Measurements from ENCODE around the gene TIMM21. TPM values are rescaled to one million over a fixed set of nuclear protein-coding genes. Genes with fewer than 3 reads are reported as not detected.

Gene TIMM21
- total RNA-seq, result 100 to 1,000 TPM in 1 of 2 donors, 10 to 100 TPM in 1; 95.3 to 114 TPM
- long read RNA-seq, transcript TIMM21-201 (6 exons, 3,095 nt), result major isoform, 97 of 118 reads
- long read RNA-seq, partial matches to known transcripts, result 9 of 118 reads
- long read RNA-seq, other reads (novel, unspliced or antisense), result 12 of 118 reads

DNA sequence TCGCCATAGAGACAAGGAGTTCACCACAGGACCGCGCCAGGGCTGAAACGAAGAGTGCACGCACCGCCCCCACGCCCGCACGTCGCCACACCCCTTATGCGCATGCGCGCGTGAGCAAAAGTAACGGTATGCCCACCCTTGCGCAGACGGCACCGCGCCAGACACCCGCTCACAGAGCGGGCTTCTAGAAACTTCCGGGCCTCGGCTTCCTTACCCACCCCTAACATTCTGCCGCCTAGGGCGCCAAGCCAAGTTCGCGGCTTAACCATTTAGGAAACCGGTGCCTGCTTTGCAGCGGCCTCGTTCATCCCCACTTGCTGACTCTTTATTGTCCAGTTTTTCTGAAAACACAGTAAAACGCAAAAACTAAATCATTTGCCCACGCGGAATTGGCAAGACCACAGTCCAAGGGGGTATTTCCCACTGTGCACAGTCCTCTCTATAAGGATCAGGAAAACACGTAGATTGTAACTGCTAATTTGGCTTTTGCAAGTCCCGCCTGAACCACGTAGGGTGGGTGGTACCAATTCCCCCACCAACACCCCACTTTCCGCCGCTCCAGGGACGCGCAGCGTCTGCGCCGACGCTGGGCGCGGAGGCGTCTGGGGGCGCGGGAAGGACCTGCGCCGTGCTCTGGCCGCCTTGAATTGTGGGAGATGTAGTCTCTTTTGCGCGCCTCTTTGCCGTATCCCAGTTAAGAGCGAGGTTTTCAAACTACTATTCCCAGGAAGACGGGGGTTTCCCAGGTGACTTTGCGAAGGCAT is at the start of gene TIMM21, which contains the start of gene FBXO15:
TSS of gene TIMM21 (plus strand) at position 745 of the 764 bp plus-strand sequence. CDS start 286 bp downstream, outside the sequence.
TSS of gene FBXO15 (minus strand) at position 56 of the 764 bp plus-strand sequence. CDS start at position 7, 49 bp downstream.
- intact Hi-C loops (cut with DNase I), result no loop called here
- DNase-seq, result peak; percentile 98
- ATAC-seq, result peak; percentile 95 to 98

- DNase-seq (no peak), ATAC-seq (no peak)
- intact Hi-C loops (cut with DNase I), result no loop called here
These were observed 39.9 kb upstream of the TIMM21 start for GRCh38 chr18:74108460-74108859.

GRCh38 chr18:74110149-74110548 is 38.2 kb upstream of the TIMM21 start:
- ATAC-seq, result no peak
- intact Hi-C loops (cut with DNase I), result no loop called here

GRCh38 chr18:74110976-74111375 is 37.3 kb upstream of the TIMM21 start:
- DNase-seq (no peak), ATAC-seq (no peak)
- intact Hi-C loops (cut with DNase I), result no loop called here

More at GRCh38 chr18:74110149-74110548, 38.2 kb upstream of the TIMM21 start:
- DNase-seq, result no peak

DNA sequence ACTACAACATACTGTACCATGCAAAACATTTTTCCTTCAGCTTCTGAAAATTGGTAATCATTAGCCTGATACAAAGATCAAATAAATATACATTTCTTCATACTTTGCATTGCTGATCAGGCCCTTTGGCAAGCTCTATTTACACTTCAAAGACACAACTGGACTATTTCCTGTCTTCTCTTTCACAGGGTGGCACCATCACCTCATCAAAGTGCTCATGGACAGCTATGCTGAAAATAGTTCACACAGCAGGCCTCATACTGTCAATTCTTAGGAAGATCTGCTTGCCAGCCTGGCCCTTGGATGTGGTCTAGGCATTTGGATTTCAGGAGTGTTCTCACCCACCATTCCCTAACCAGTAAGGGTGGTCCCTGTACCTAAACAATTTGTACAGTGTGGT is 34.6 kb upstream of the TIMM21 start:
- DNase-seq, result no peak
- intact Hi-C loops (cut with DNase I), result no loop called here
- no peak for ATAC-seq

DNA sequence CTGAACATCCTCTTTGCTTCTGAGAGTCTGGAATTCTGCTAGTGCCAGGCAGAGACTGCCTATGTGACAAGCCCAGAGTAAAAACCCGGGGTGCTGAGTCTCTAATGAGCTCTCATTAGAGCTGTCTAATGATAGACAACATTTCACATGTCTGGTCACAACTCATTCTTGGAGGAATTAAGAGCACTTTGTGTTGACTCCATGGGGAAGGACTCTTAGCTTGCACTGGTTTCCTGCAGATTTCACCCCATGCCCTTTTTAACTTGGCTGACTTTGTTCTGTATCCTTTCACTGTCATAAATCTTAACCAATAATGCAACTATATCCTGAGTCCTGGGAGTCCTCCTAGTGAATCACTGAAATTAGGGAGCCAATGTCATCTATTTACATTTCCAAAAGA is 34.2 kb upstream of the TIMM21 start:
- intact Hi-C loops (cut with DNase I), result no loop called here
- DNase-seq, result no peak
- ATAC-seq, result no peak

DNA sequence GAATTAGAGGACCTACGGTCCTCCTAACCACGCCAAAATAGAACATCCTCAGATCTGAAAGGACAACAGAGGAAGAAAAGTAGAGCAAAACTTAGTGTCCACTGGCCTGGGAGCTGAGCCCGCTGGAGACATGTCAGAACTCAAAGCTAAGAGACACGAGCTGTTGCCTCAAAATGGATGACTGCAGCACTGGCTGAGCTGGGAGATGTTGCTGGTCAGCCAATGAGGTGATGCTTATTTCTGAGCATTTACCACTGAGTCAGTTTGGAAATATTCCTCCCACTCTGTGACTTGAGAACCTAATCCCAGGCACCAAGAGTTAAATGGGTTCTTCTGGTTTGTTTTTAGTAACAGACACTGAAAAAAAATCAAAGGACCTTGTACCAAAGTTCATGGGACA is 33.3 kb upstream of the TIMM21 start:
- ATAC-seq (no peak), DNase-seq (no peak)
- intact Hi-C loops (cut with DNase I), result loop anchor here in 1 of 2 donors (5.0 kb wide), 1 partner anchor 1353 kb away; no protein-coding TSS in a partner anchor

DNA sequence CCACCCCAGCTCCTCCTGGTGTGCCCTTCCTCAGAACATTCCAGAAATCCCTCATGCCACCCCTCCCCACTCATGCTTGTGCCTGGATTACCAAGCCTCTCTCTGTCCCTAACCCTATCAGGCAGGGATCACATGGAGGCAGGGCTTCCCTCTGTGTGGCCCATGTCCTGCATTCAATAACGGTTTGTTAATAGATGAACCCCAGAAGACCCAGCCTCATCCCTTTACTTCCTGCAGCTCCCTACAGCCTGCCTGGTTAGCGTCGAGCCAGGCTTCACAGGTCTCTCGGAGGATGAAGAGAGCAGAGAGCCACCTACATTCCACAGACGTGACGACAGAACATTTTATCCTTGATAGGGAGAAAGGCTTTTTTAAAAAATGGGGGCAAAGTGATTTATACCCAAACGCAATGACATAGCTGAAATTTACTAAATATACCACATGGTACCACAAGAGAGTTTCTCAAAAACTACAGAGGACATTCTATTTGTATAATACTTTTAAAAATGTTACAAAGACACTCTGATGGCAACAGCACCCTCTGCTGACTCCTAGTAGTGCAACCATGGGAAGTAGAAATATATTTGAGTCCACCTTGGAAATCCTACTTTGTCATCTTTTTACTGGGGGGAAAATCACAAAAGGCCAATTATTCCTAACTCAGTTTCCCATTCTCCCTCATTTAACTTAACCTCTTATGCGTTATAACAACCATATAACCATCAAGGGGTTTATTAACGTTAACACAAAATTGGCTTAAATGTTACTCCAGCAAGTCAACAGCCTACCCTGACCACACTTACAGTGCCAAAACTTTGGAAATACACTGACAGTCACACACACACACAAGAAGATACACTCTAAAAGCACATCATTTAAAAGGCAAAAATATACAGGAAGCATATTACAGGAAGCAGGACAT is 31.4 kb upstream of the TIMM21 start:
- no peak for DNase-seq
- intact Hi-C loops (cut with DNase I), result loop anchor here in 1 of 2 donors (5.0 kb wide), 1 partner anchor 1355 kb away; no protein-coding TSS in a partner anchor
- ATAC-seq, result peak in 1 of 2 donors; percentile 23

GRCh38 chr18:74123200-74123599 is 25.1 kb upstream of the TIMM21 start:
- intact Hi-C loops (cut with DNase I), result no loop called here
- DNase-seq, result no peak
- ATAC-seq, result no peak

GRCh38 chr18:74124642-74125041 is 23.7 kb upstream of the TIMM21 start:
- intact Hi-C loops (cut with DNase I), result no loop called here
- ATAC-seq (no peak), DNase-seq (no peak)

- intact Hi-C loops (cut with DNase I), result no loop called here
- ATAC-seq, result no peak
- no peak for DNase-seq
These were observed 21.4 kb upstream of the TIMM21 start for GRCh38 chr18:74126684-74127655.

- no peak for DNase-seq
- no peak for ATAC-seq
- intact Hi-C loops (cut with DNase I), result no loop called here
These were observed 20.2 kb upstream of the TIMM21 start for GRCh38 chr18:74128159-74128558.

GRCh38 chr18:74131124-74131523 is 17.2 kb upstream of the TIMM21 start:
- ATAC-seq (no peak), DNase-seq (no peak)

GRCh38 chr18:74132201-74132600 is 16.1 kb upstream of the TIMM21 start:
- no peak for ATAC-seq
- intact Hi-C loops (cut with DNase I), result no loop called here
- no peak for DNase-seq

More at GRCh38 chr18:74131124-74131523, 17.2 kb upstream of the TIMM21 start:
- intact Hi-C loops (cut with DNase I), result no loop called here

DNA sequence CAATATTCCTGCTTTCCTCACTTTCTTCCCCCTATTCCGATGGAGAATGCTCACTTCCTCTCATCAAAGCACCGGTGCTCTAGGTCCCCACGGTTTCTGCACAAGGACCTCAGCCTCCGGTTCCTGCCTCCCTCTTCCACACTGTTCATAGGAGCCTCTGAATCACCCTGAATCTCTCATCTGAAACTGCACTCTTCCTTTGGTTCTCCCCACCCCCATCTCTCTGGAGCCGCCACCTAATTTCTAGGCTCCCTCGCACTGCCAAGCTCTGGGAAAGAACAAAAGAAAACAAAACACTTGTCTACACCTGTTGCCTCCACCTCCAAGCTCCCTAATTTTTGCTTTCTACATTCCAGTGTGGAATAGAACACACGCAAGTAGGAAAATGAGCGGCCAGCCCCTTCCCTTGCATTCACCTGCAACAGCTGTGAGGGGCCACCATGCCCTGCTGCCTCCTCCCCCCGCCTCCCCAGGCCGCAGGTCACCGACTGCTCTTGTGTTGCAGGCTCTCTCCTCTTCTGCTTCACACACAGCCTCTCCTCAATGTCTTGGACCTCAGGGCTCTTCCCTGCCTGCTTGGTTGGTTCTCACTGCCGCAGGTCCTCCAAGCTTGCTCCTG is 10.3 kb upstream of the TIMM21 start:
- DNase-seq, result no peak
- ATAC-seq, result no peak
- intact Hi-C loops (cut with DNase I), result no loop called here

DNA sequence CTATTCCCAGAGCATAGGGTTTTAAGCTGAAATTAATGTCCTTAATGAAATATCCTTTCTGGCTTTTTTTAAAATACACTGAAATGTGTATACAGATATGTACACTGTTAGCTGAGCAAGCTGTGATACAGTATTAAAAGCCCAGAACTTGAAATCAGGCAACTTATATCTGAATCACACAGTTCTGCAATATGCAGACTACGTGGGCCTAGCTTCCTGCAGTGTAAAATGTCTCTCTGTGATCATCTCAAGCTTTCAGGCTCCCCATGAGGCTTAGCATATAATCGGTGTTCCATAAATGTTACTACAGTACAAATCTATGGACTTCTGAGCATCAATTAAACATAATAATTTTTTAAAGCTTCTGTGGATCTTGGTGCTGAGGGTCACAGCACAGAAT is 8.9 kb upstream of the TIMM21 start:
- intact Hi-C loops (cut with DNase I), result no loop called here
- no peak for ATAC-seq

GRCh38 chr18:74139888-74140287 is 8.4 kb upstream of the TIMM21 start:
- DNase-seq, result no peak
- no peak for ATAC-seq
- intact Hi-C loops (cut with DNase I), result no loop called here

More for the DNA sequence above, 8.9 kb upstream of the TIMM21 start:
- DNase-seq, result no peak

DNA sequence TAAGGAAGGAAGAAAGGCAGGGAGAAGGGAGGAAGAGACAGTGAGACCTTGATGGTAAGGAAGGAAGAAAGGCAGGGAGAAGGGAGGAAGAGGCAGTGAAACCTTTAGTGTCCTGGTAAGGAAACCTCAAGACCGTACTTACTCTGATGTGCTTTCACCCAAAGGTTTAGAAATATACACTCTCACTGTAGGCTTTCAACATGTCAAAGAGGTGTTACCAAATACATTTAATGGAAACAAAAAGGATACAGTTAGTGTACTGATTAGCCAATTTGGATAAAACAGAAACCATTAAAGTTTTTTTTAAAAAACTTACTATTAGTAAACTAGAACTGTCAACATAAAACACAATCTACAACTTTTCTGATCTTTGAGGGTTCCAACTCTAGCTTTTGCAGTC is 7.7 kb upstream of the TIMM21 start:
- DNase-seq (no peak), ATAC-seq (no peak)
- intact Hi-C loops (cut with DNase I), result no loop called here

Measured in left cardiac atrium (tissue), 4 donors.